Mononuclear cell (primary cell): Measurements from ENCODE around the gene CCDC32. TPM values are rescaled to one million over a fixed set of nuclear protein-coding genes. Genes with fewer than 3 reads are reported as not detected.

Source experiments
- H3K27me3 ChIP-seq: 2 replicates; pipeline ENCODE4 v1.6.0; 2011; ENCODE audit warnings: low read length, control low read depth; ENCODE audit not compliant: insufficient read depth
- H3K4me1 ChIP-seq: 2 replicates; pipeline ENCODE4 v1.5.1; 2011; ENCODE audit warnings: mild to moderate bottlenecking, low read length, control low read depth; ENCODE audit not compliant: insufficient read depth
- H3K4me3 ChIP-seq: 2 replicates; pipeline ENCODE4 v1.5.1; 2011; ENCODE audit warnings: mild to moderate bottlenecking, low read length, moderate library complexity
- H3K9me3 ChIP-seq: 2 replicates; pipeline ENCODE4 v1.5.1; 2011; ENCODE audit warnings: low read depth, mild to moderate bottlenecking, control low read depth, low read length
- total RNA-seq: library from RNA; depleted of rRNA; stranded (reverse); fragments of >200 nt; gene quantifications from one replicate; pipeline ENCODE4 v1.2.3, GENCODE V29; 2012

Gene CCDC32
- 12.9 TPM for total RNA-seq

- Histone ChIP-seq H3K4me3 (peak within 1 kb of the TSS; percentile 71), H3K9me3 (no peaks in the 10 kb centered on the region), H3K27me3 (no peaks in the 10 kb centered on the region), H3K4me1 (peaks cover 36% of the 10 kb centered on the region)
Measured at GRCh38 chr15:40564591-40565332, at the start of gene CCDC32. TSS of gene CCDC32 (minus strand) at chr15:40565042. CDS start at chr15:40563015, 2,027 bp downstream.

GRCh38 chr15:40613080-40613479 lies 48.2 kb upstream of the CCDC32 start:
- Histone ChIP-seq H3K4me1 (peaks cover 5% of the 10 kb centered on the region), H3K4me3 (no peak overlapping the region), H3K9me3 (no peaks in the 10 kb centered on the region), H3K27me3 (no peaks in the 10 kb centered on the region)

- Histone ChIP-seq H3K4me1 (no peaks in the 10 kb centered on the region), H3K9me3 (no peaks in the 10 kb centered on the region), H3K4me3 (no peak overlapping the region), H3K27me3 (no peaks in the 10 kb centered on the region)
Measured at GRCh38 chr15:40603935-40604334, 39.1 kb upstream of the CCDC32 start.

GRCh38 chr15:40600956-40601355 lies 36.1 kb upstream of the CCDC32 start:
- Histone ChIP-seq H3K4me3 (no peak overlapping the region), H3K27me3 (no peaks in the 10 kb centered on the region), H3K4me1 (no peaks in the 10 kb centered on the region), H3K9me3 (no peaks in the 10 kb centered on the region)

GRCh38 chr15:40598672-40599071 lies 33.8 kb upstream of the CCDC32 start:
- no peak overlapping the region for H3K4me3 ChIP-seq
- no peaks in the 10 kb centered on the region for H3K27me3 ChIP-seq

GRCh38 chr15:40598126-40598525 lies 33.3 kb upstream of the CCDC32 start:
- Histone ChIP-seq H3K4me1 (peaks cover 8% of the 10 kb centered on the region), H3K27me3 (no peaks in the 10 kb centered on the region), H3K4me3 (no peak overlapping the region), H3K9me3 (no peaks in the 10 kb centered on the region)

More at GRCh38 chr15:40598672-40599071, 33.8 kb upstream of the CCDC32 start:
- peaks cover 8% of the 10 kb centered on the region for H3K4me1 ChIP-seq
- H3K9me3 ChIP-seq, result no peaks in the 10 kb centered on the region

GRCh38 chr15:40597024-40597423 lies 32.2 kb upstream of the CCDC32 start:
- H3K9me3 ChIP-seq, result no peaks in the 10 kb centered on the region
- no peaks in the 10 kb centered on the region for H3K27me3 ChIP-seq
- peaks cover 8% of the 10 kb centered on the region for H3K4me1 ChIP-seq
- H3K4me3 ChIP-seq, result no peak overlapping the region

- no peaks in the 10 kb centered on the region for H3K9me3 ChIP-seq
- no peaks in the 10 kb centered on the region for H3K27me3 ChIP-seq
- no peak overlapping the region for H3K4me3 ChIP-seq
- H3K4me1 ChIP-seq, result peaks cover 8% of the 10 kb centered on the region
Measured at GRCh38 chr15:40595773-40596172, 30.9 kb upstream of the CCDC32 start.

GRCh38 chr15:40595219-40595618 lies 30.4 kb upstream of the CCDC32 start:
- Histone ChIP-seq H3K9me3 (no peaks in the 10 kb centered on the region), H3K4me1 (peaks cover 9% of the 10 kb centered on the region), H3K4me3 (peak overlapping the region; percentile 81), H3K27me3 (no peaks in the 10 kb centered on the region)

- Histone ChIP-seq H3K4me1 (peaks cover 17% of the 10 kb centered on the region), H3K4me3 (peak overlapping the region; percentile 81), H3K27me3 (no peaks in the 10 kb centered on the region), H3K9me3 (no peaks in the 10 kb centered on the region)
Measured at GRCh38 chr15:40594429-40594836, 29.6 kb upstream of the CCDC32 start.

GRCh38 chr15:40593588-40594428 lies 29.0 kb upstream of the CCDC32 start, which contains the start of gene KNL1:
TSS of gene KNL1 (plus strand) at chr15:40594249. CDS start at chr15:40602932, 8,683 bp downstream.
- Histone ChIP-seq H3K4me3 (peak within 1 kb of the TSS; percentile 81), H3K4me1 (peaks cover 18% of the 10 kb centered on the region), H3K9me3 (no peaks in the 10 kb centered on the region), H3K27me3 (no peaks in the 10 kb centered on the region)

GRCh38 chr15:40593165-40593564 lies 28.3 kb upstream of the CCDC32 start:
- Histone ChIP-seq H3K27me3 (no peaks in the 10 kb centered on the region), H3K9me3 (no peaks in the 10 kb centered on the region), H3K4me1 (peaks cover 18% of the 10 kb centered on the region), H3K4me3 (no peak overlapping the region)

GRCh38 chr15:40591389-40591788 lies 26.5 kb upstream of the CCDC32 start:
- peaks cover 18% of the 10 kb centered on the region for H3K4me1 ChIP-seq
- H3K4me3 ChIP-seq, result no peak overlapping the region
- no peaks in the 10 kb centered on the region for H3K9me3 ChIP-seq
- H3K27me3 ChIP-seq, result no peaks in the 10 kb centered on the region

GRCh38 chr15:40590667-40591050 lies 25.8 kb upstream of the CCDC32 start:
- H3K4me1 ChIP-seq, result peaks cover 18% of the 10 kb centered on the region
- H3K4me3 ChIP-seq, result no peak overlapping the region
- no peaks in the 10 kb centered on the region for H3K9me3 ChIP-seq
- no peaks in the 10 kb centered on the region for H3K27me3 ChIP-seq

GRCh38 chr15:40584191-40584590 lies 19.3 kb upstream of the CCDC32 start:
- H3K27me3 ChIP-seq, result no peaks in the 10 kb centered on the region
- H3K9me3 ChIP-seq, result no peaks in the 10 kb centered on the region
- no peak overlapping the region for H3K4me3 ChIP-seq
- no peaks in the 10 kb centered on the region for H3K4me1 ChIP-seq
